ENCODE measurements around the gene COL16A1. TPM values are rescaled to one million over a fixed set of nuclear protein-coding genes. Genes with fewer than 3 reads are reported as not detected.

Gene COL16A1
- polyA plus RNA-seq, 12 donors = 76.0 to 346 (median 123) TPM; not detected in 1

DNA sequence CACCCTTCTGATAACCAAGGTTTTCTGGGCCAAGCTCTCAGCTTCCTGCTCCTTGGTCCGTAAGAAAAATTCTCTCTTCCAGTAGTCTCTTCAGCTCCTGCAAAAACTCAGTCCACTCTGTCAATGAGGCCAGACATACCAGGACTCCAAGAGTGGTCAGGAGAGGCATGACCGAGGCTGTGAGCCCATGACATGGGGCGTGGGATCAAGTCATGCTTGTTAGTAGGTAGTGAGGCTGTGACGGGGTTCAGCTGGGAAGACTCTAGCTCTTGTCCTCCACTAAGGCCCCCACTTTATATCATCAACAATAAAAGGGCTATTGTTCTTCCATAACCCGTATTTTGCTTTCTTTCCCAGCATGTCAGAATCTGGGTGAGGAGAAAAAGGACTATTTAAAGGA lies 96.5 kb downstream of the COL16A1 start:
- no peak for DNase-seq

DNA sequence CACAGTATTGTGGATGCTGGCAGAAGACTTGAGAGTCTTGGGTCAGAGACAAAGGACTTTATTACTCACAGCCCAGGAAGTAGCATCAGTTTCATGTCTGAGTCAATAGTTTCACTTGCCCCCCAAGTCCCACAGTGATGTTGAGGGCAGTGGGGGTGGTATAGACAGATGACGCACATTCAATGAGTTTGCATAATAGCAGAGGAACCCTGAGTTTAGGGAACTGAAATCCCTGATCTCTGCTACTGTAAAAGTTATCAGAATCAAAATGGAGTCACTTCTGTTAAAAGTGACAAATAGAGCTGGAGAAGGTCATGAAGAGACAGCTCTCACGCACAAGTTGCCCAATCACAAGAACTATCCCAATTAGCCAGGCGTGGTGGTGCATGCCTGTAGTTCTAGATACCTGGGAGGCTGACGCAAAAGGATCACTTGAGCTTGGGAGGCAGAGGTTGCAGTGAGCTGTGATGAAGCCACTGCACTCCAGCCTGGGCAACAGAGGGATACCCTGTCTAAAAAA lies 97.8 kb downstream of the COL16A1 start:
- no peak for DNase-seq

Other genes with a start within 250 kb of the COL16A1 start
- 10 to 100 TPM in 11 of 12 donors, not detected in 1; 18.0 to 45.1 (median 21.1) TPM for gene TINAGL1, start 127.5 kb downstream of the COL16A1 start, polyA plus RNA-seq (ENCODE audit: insufficient read length in 12 of 12)
- 1 to 10 TPM in 1 of 12 donors, under 1 TPM in 4, not detected in 7; 0.15 to 1.2 (median 0.23) TPM for gene HCRTR1, start 86.3 kb downstream of the COL16A1 start, polyA plus RNA-seq (ENCODE audit: insufficient read length in 12 of 12)
- gene PEF1, start 59.1 kb downstream of the COL16A1 start, polyA plus RNA-seq (ENCODE audit: insufficient read length in 12 of 12) = 10 to 100 TPM in 11 of 12 donors, not detected in 1; 24.7 to 46.9 (median 39.6) TPM
- 10 to 100 TPM in 8 of 12 donors, 1 to 10 TPM in 3, not detected in 1; 9.2 to 28.6 (median 13.4) TPM for gene ADGRB2, start 60.3 kb upstream of the COL16A1 start, polyA plus RNA-seq (ENCODE audit: insufficient read length in 12 of 12)
- gene SPOCD1, start 112.0 kb upstream of the COL16A1 start, polyA plus RNA-seq (ENCODE audit: insufficient read length in 12 of 12) = under 1 TPM in 9 of 12 donors, not detected in 3; 0.09 to 0.63 (median 0.26) TPM
- 100 to 1,000 TPM; 221 to 863 (median 252) TPM for gene PTP4A2, start 234.4 kb upstream of the COL16A1 start, polyA plus RNA-seq (ENCODE audit: insufficient read length in 12 of 12)